HG03064 (cell line): ENCODE measurements around the gene TCERG1.

ENCODE experiments used
- ATAC-seq: cut with Tn5 transposase; IDR thresholded peaks from one replicate; pipeline ENCODE4 v1.9.1; 2021; ENCODE audit warnings: low read depth; ENCODE audit not compliant: unreplicated experiment

TCERG1 gene

DNA sequence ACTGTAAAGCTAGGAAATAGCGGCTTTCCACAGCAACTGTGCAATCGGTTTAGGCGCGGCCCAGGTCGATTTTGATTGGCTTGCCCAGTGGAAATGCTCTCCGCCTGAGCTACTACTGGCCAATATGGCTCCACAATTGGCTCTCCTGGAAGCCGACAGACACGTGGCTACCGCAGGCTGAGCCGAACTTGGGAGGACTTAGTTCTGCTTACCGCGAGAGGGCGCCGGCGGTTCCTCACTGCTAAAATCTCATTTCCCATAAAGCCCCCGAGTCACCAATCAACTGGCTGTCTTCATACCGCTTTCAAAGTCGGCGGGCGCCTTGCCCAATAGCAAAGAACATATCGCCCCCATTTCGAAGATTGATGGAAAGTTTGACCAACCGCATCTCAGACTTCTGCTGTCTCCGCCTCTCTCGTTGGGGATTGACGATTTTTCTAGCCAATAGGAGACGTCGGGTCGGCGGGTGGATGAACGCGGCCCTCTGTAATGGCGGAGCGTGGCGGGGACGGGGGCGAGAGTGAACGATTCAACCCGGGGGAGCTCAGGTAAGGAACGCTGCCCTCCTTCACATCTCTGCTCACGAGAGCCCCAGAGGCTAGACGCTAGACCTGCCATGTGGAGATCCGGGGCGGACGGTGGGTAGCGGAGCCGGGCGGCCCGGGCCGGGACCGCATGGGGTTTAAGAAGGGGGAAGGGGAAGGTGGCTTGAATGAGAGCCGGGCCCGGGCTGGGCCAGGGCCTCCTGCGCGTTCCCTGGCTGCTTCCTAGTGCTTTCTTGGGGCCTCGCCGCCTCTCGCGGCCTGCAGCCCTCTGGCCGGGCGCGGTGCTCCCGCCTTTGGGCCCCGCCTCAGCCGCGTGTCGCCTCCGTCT, at the start of gene TCERG1:
TSS of gene TCERG1 (plus strand) at position 473 of the 873 bp plus-strand sequence. CDS start at position 490, 17 bp downstream.
- peak; percentile 98 for ATAC-seq

GRCh38 chr5:146398826-146399225, 48.3 kb upstream of the TCERG1 start:
- ATAC-seq: no peak

- no peak for ATAC-seq
Observed at GRCh38 chr5:146399481-146399880, 47.7 kb upstream of the TCERG1 start.

DNA sequence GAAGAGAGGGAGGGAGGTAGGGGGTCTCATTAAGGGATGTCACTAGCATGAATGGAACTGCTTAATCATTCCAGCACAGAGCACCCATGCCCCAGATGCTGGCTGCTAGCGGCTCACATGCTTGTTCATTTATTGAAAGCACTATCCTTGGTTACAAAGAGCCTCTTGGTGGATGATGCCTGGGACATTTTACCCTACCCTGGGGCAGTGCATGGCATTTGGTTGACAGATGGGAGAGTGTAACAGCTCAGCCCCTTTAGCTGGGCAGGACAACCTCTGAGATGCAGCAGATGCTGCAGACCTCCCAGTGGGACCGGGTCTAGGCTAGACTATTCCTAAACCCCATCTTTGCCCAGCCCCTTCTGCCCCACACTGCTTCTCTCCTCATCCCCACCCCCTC, 46.9 kb upstream of the TCERG1 start:
- no peak for ATAC-seq

- no peak for ATAC-seq
Observed at GRCh38 chr5:146401021-146401420, 46.1 kb upstream of the TCERG1 start.

GRCh38 chr5:146402949-146403348, 44.2 kb upstream of the TCERG1 start:
- ATAC-seq: no peak

GRCh38 chr5:146409054-146409671, 38.0 kb upstream of the TCERG1 start:
- no peak for ATAC-seq

DNA sequence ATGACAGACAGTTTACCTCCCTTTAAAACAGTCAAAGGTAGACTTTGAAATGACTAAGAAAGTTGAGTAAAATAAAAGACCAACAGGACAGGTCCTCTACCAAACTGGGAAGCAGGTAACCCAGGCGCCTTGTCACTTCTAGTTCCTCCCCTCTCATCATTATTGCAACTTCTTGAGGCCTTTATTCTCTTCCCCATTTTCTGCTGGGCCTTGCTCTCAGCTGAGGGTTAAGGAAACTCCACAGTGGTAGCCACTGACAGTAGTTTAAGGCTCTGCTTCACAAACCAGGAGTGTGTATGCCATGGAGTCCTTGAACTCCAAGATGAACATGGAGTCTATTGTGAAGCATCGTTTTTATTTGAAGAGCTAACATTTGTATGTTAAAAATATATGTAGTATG, 36.9 kb upstream of the TCERG1 start:
- ATAC-seq: no peak

- no peak for ATAC-seq
Observed at GRCh38 chr5:146419696-146420095, 27.4 kb upstream of the TCERG1 start.

GRCh38 chr5:146425023-146425422, 22.1 kb upstream of the TCERG1 start:
- no peak for ATAC-seq

GRCh38 chr5:146426305-146426704, 20.8 kb upstream of the TCERG1 start:
- no peak for ATAC-seq

DNA sequence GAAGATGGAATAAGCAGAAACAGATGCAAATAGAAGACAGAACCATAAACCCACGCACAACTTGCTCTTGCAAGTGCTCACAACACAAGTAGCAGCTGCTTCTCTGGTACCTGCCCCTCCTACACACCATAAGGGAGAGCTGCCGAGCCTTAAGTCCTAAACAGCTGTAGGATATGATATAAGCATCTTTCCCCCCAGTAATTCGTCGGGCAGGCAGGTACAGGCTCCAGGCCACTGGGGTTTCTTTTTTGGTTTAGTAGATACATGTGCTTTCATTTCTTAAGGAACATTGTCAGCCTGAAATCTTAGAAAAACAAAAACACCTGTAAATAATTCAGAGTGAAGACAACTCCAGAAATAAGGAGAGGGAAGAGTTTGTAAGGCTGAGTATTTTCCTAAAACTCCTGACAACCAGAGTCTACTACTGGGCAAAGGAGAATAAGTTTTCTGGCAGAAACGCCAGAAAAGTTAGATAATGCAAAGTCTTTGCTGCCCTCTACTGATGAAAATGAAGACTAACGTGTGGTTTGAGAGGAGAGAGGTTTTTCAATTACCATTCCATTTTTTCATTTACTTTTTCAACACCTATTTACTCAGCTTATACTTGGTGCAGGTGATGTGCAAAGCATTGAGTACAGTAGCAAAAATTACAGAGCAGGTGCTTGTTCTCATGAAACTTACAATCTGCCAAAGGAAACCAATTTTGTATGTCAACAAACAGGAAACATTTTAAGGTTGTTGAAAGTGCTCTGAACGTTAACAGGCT, 20.1 kb upstream of the TCERG1 start:
- ATAC-seq: peak; percentile 70

DNA sequence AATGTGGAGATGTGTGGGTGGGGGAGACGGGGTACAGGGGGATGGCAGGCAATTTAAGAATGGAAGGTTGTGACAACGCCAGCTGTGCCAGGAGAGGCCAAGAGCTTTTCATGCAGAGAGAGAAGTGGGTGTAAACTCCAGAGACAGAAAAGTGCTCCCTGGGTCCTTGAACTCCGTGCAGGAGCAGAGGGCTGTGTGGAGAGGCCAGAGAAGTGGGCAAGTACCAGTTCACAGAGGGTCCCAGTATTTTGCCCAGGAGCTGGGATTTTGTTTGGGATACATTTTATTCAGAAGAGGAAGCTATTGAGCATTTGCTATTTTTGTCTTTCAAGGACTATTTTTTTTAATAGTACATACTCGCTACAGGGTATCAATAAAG, 19.5 kb upstream of the TCERG1 start:
- no peak for ATAC-seq

- ATAC-seq: no peak
Observed at GRCh38 chr5:146428658-146429057, 18.5 kb upstream of the TCERG1 start.

DNA sequence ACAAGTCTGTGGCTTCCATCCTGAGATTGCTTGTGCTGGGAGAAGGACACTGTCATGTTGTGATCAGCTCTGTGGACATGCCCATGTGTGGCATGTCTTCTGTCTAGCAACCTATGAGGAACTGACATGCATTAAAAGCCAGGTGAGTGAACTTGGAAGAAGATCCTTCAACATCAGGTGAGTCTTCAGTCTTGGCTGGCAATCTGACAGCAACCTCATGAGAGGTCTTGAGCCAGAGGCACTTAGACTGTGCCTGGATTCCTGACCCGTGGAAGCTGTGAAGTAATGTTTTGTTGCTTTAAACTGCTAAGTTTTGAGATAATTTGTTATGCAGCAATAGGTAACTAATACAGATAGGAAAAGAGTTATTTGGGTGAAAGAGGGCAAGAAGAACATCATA, 6.8 kb upstream of the TCERG1 start:
- no peak for ATAC-seq

DNA sequence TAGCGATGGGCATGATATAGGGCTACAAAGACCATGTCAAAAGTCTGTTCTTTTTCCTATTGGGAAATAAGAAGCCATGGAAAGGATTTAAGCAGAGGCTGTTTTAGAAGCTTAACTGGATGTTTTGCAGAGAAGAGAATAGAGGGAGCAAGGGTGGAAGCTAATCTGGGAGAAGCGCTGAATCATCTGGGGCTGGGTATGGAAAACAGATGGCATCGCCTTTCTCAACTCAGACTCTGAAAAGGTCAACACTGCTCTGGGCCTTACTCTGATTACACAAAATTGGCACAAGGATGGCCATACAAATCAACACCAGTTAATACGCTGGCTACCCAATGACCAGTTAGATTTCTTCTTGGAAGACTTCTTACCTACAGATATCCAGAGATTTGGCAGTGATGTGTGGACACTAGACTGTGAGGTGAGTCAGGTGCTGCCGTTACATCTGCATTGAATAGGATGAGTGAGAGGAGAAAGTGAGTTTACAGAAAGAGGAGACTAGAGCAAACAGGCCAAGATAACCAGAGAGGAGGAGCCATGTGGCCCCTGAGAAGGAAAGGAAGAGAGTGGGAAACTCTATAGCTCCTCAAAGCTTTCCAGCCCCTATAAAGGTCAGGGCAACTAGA, 6.2 kb upstream of the TCERG1 start:
- ATAC-seq: no peak

- no peak for ATAC-seq
Observed at GRCh38 chr5:146441896-146442295, 5.2 kb upstream of the TCERG1 start.

DNA sequence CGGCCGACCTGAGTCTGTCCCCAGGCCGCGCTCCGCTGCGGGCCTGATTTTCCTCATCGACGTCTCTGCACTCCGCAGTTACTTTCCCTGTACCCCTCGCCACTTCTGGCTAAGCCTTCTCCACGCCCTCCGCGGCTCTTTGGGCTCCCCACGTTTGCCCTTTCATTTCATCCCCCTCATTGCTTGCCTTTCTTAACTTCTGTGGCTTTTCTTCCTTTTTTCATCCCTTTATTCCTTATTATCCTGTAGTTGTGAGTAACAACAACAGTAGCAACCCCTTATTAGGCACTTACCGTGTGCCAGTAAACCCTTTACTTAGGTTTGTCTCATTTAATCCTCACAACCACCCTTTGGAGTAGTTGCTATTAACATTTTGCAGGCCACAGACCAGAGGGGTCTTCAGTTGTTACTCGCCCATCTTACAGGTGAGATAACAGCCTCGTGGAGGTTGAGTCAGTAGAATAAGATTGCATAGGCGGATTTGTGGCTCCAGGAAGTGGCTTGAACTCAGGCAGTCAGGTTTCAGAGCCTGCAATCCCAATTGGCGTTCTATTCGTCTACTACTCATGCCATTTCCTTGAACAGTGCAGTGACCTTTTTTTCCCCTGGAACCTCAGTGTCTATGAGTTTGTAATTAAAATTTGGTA, 724 bp downstream of the TCERG1 start:
- ATAC-seq: no peak

GRCh38 chr5:146448783-146449519, 1.8 kb downstream of the TCERG1 start:
- no peak for ATAC-seq

- no peak for ATAC-seq
Observed at GRCh38 chr5:146450002-146450401, 2.9 kb downstream of the TCERG1 start.
